T-helper 1 cell treated with Interleukin-12 subunit alpha and Interleukin-12 subunit beta and Interleukin-4 antibody, amounts not matched to agents 30 μg/mL and 1 μg/mL, for 36 hours (primary cell): ENCODE measurements around the gene LCOR.

Experiments used
- H3K27ac Mint-ChIP-seq: one replicate; pipeline ENCODE4 v1.8.0; 2021; ENCODE audit warnings: mild to moderate bottlenecking, mixed read lengths
- H3K27me3 Mint-ChIP-seq: one replicate; pipeline ENCODE4 v1.8.0; 2021; ENCODE audit warnings: low read depth, mixed read lengths
- H3K36me3 Mint-ChIP-seq: one replicate; pipeline ENCODE4 v1.8.0; 2021; ENCODE audit warnings: low read depth, mixed read lengths
- H3K4me1 Mint-ChIP-seq: one replicate; pipeline ENCODE4 v1.8.0; 2021; ENCODE audit warnings: low read depth, mixed read lengths
- H3K4me3 Mint-ChIP-seq: one replicate; pipeline ENCODE4 v1.8.0; 2021; ENCODE audit warnings: mild to moderate bottlenecking, moderate library complexity, mixed read lengths
- H3K9me3 Mint-ChIP-seq: one replicate; pipeline ENCODE4 v1.8.0; 2021; ENCODE audit warnings: mixed read lengths

LCOR gene

GRCh38 chr10:96851281-96851680, 19.2 kb downstream of the LCOR start:
- Mint-ChIP-seq H3K27ac (no peak overlapping the region), H3K36me3 (peaks cover 11% of the 10 kb centered on the region), H3K9me3 (no peaks in the 10 kb centered on the region), H3K4me3 (no peak overlapping the region), H3K4me1 (peaks cover 5% of the 10 kb centered on the region), H3K27me3 (no peaks in the 10 kb centered on the region)

- H3K4me3 Mint-ChIP-seq: no peak overlapping the region
- peaks cover 14% of the 10 kb centered on the region for H3K36me3 Mint-ChIP-seq
- no peaks in the 10 kb centered on the region for H3K9me3 Mint-ChIP-seq
- H3K4me1 Mint-ChIP-seq: peaks cover 16% of the 10 kb centered on the region
- H3K27ac Mint-ChIP-seq: no peak overlapping the region
- H3K27me3 Mint-ChIP-seq: no peaks in the 10 kb centered on the region
Observed at GRCh38 chr10:96856317-96856716, 24.2 kb downstream of the LCOR start.

- Mint-ChIP-seq H3K27ac (no peak overlapping the region), H3K36me3 (peaks cover 13% of the 10 kb centered on the region), H3K4me1 (peaks cover 16% of the 10 kb centered on the region), H3K27me3 (no peaks in the 10 kb centered on the region), H3K4me3 (no peak overlapping the region), H3K9me3 (no peaks in the 10 kb centered on the region)
Observed at GRCh38 chr10:96857301-96858012, 25.4 kb downstream of the LCOR start.

- H3K36me3 Mint-ChIP-seq: peaks cover 13% of the 10 kb centered on the region
- H3K9me3 Mint-ChIP-seq: no peaks in the 10 kb centered on the region
- peaks cover 16% of the 10 kb centered on the region for H3K4me1 Mint-ChIP-seq
- no peak overlapping the region for H3K4me3 Mint-ChIP-seq
- peak overlapping the region; percentile 50 for H3K27ac Mint-ChIP-seq
- no peaks in the 10 kb centered on the region for H3K27me3 Mint-ChIP-seq
Observed at GRCh38 chr10:96858038-96858705, 26.1 kb downstream of the LCOR start.

GRCh38 chr10:96858706-96859050, 26.6 kb downstream of the LCOR start:
- H3K27me3 Mint-ChIP-seq: no peaks in the 10 kb centered on the region
- peaks cover 17% of the 10 kb centered on the region for H3K4me1 Mint-ChIP-seq
- H3K27ac Mint-ChIP-seq: no peak overlapping the region
- no peak overlapping the region for H3K4me3 Mint-ChIP-seq
- H3K9me3 Mint-ChIP-seq: no peaks in the 10 kb centered on the region
- H3K36me3 Mint-ChIP-seq: peaks cover 11% of the 10 kb centered on the region

- Mint-ChIP-seq H3K36me3 (peaks cover 10% of the 10 kb centered on the region), H3K9me3 (no peaks in the 10 kb centered on the region), H3K4me1 (peaks cover 28% of the 10 kb centered on the region), H3K4me3 (no peak overlapping the region), H3K27me3 (no peaks in the 10 kb centered on the region), H3K27ac (no peak overlapping the region)
Observed at GRCh38 chr10:96860631-96861277, 28.7 kb downstream of the LCOR start.

GRCh38 chr10:96863922-96864543, 31.9 kb downstream of the LCOR start:
- Mint-ChIP-seq H3K4me1 (peaks cover 15% of the 10 kb centered on the region), H3K36me3 (peaks cover 8% of the 10 kb centered on the region), H3K27ac (no peak overlapping the region), H3K9me3 (no peaks in the 10 kb centered on the region), H3K27me3 (no peaks in the 10 kb centered on the region), H3K4me3 (no peak overlapping the region)

- Mint-ChIP-seq H3K4me1 (peaks cover 17% of the 10 kb centered on the region), H3K36me3 (no peaks in the 10 kb centered on the region), H3K9me3 (no peaks in the 10 kb centered on the region), H3K4me3 (no peak overlapping the region), H3K27ac (no peak overlapping the region), H3K27me3 (no peaks in the 10 kb centered on the region)
Observed at GRCh38 chr10:96873086-96873485, 41.0 kb downstream of the LCOR start.

- no peaks in the 10 kb centered on the region for H3K9me3 Mint-ChIP-seq
- no peak overlapping the region for H3K4me3 Mint-ChIP-seq
- no peaks in the 10 kb centered on the region for H3K36me3 Mint-ChIP-seq
- no peak overlapping the region for H3K27ac Mint-ChIP-seq
- H3K27me3 Mint-ChIP-seq: no peaks in the 10 kb centered on the region
- H3K4me1 Mint-ChIP-seq: peaks cover 17% of the 10 kb centered on the region
Observed at GRCh38 chr10:96873756-96874467, 41.8 kb downstream of the LCOR start.

- Mint-ChIP-seq H3K27ac (no peak overlapping the region), H3K4me3 (no peak overlapping the region), H3K36me3 (peaks cover 3% of the 10 kb centered on the region), H3K4me1 (peaks cover 8% of the 10 kb centered on the region), H3K27me3 (no peaks in the 10 kb centered on the region), H3K9me3 (no peaks in the 10 kb centered on the region)
Observed at GRCh38 chr10:96878057-96878456, 46.0 kb downstream of the LCOR start.

- Mint-ChIP-seq H3K4me1 (peaks cover 7% of the 10 kb centered on the region), H3K36me3 (peaks cover 3% of the 10 kb centered on the region), H3K4me3 (no peak overlapping the region), H3K27me3 (no peaks in the 10 kb centered on the region), H3K27ac (no peak overlapping the region), H3K9me3 (no peaks in the 10 kb centered on the region)
Observed at GRCh38 chr10:96880575-96880974, 48.5 kb downstream of the LCOR start.

- Mint-ChIP-seq H3K36me3 (peaks cover 33% of the 10 kb centered on the region), H3K27me3 (no peaks in the 10 kb centered on the region), H3K4me1 (peaks cover 10% of the 10 kb centered on the region), H3K27ac (no peak overlapping the region), H3K4me3 (no peak overlapping the region), H3K9me3 (peaks cover 38% of the 10 kb centered on the region)
Observed at GRCh38 chr10:96889415-96890171, 57.5 kb downstream of the LCOR start.

GRCh38 chr10:96890172-96890513, 58.0 kb downstream of the LCOR start:
- Mint-ChIP-seq H3K27me3 (no peaks in the 10 kb centered on the region), H3K4me3 (no peak overlapping the region), H3K27ac (no peak overlapping the region), H3K36me3 (peaks cover 35% of the 10 kb centered on the region), H3K9me3 (peaks cover 38% of the 10 kb centered on the region), H3K4me1 (peaks cover 12% of the 10 kb centered on the region)

GRCh38 chr10:96890580-96890979, 58.5 kb downstream of the LCOR start:
- Mint-ChIP-seq H3K9me3 (peaks cover 38% of the 10 kb centered on the region), H3K27ac (no peak overlapping the region), H3K36me3 (peaks cover 36% of the 10 kb centered on the region), H3K27me3 (no peaks in the 10 kb centered on the region), H3K4me3 (no peak overlapping the region), H3K4me1 (peaks cover 14% of the 10 kb centered on the region)
